GM18867 (cell line): Measurements from ENCODE around the gene NCKAP5.
A peak's percentile ranks its signal among the peaks of the same experiment; 100 is the strongest.

ENCODE experiments used
- ATAC-seq: cut with Tn5 transposase; IDR thresholded peaks from one replicate; pipeline ENCODE4 v1.9.1; 2021; ENCODE audit warnings: mild to moderate bottlenecking, moderate library complexity; ENCODE audit not compliant: unreplicated experiment

The NCKAP5 gene

DNA sequence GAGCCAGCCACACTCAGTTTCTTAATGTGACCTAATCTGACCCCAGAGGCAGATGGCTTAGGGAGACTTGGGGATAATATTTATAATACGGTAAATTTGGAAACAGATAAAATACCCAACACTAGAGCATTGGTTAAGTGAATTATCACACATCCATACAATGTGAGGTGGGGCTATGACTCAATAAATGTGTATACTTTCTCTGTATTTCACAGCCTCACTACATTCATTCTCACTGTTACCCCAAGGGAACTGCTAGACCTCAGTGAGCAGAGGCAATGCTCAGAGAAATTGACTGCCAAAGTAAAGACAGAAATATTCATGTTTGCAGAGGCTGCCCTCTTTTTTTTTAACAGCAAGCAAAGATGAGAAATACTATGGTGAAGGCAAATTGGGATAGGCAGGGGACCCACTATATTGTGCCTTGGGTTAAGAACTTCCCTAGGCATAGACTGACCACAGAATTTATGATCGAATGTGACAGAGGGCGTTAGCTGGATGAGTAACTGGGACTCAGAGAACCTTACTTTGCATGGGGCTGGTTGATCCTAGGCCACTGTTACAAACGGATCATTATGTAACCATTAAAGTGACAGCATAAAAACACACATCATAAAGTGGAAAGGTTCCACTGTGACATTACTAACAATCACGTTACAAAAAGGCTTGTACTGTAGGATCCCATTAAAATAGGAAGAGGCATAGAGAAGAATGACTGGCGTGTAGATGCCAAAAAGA, 652.3 kb downstream of the NCKAP5 start:
- ATAC-seq: peak; percentile 94

DNA sequence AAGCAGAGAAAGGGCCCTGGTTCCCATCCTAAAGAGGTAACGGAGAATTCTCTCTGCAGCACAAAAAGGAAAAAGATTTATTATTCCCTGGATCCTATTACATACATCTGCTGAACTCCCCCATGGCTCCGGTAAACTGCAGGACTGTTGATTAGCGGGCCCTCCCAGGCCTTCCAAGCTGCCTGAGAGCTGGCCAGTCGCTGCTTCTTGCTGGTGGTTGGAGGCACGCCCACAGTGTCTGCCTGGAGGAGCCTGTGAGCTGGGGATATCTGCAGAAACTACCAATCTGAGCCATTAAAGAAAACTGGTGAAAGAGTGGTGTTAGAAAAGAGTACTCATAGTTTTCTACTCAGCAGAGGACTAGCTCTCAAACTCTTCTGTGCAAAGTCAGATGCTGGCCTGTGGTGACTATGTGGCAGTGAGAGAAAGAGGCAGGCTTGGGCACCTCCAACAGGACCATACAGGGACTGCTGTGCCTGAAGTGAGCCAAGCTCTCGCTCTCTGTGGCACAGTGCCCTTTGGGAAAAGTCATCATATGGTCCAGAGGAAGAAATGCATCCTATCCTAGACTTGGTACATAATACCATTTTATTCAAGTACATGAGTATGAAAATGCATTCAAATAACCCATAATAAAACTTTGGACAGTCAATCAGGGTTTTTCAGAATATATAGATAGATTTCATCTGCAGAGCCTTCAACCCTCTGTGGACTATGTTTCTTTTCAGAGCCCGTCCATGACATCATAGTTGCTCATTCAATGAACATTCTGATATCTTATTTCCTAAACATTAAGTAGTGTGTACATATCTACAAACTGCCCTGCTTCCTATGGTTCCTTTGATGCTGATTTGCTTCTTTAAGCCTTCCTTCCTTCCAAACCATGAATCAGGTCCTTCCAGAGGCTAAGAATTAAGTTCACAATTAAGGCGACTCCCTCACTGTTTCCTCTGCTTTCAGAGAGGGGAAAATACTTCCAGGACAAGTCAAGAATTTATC, 656.2 kb downstream of the NCKAP5 start:
- ATAC-seq: no peak

DNA sequence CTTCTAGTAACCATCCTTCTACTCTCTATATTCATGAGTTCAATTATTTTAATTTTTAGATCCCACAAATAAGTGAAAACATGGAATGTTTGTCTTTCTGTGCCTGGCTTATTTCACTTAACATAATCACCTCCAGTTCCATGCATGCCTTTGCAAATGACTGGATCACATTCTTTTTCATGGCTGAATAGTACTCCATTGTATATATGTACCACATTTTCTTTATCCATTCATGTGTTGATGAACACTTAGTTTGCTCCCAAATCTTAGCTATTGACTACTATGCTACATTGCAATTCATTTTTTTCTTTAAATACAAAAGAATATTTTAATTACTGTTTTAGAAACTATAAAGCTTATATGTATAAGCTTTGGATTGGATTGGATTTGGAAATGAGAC, 657.8 kb downstream of the NCKAP5 start:
- no peak for ATAC-seq

DNA sequence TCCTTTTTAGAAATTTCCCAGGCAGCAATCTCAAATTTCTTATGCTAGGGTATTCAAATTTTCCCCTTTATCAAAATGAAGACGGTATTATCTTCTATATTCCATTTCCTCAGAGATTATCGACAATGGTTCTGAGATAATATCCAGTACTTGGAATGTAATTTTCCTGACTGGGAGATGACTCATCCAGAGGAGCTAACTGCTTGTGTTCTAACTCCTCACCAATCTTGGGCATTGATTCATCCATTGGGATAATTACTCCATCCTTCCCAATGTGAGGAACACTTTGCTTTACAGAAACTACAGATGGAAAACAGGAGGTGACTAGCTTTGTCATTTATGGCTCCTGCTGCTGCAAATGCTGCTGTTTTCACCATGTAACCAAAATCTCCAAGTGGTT, 658.8 kb downstream of the NCKAP5 start:
- ATAC-seq: no peak

DNA sequence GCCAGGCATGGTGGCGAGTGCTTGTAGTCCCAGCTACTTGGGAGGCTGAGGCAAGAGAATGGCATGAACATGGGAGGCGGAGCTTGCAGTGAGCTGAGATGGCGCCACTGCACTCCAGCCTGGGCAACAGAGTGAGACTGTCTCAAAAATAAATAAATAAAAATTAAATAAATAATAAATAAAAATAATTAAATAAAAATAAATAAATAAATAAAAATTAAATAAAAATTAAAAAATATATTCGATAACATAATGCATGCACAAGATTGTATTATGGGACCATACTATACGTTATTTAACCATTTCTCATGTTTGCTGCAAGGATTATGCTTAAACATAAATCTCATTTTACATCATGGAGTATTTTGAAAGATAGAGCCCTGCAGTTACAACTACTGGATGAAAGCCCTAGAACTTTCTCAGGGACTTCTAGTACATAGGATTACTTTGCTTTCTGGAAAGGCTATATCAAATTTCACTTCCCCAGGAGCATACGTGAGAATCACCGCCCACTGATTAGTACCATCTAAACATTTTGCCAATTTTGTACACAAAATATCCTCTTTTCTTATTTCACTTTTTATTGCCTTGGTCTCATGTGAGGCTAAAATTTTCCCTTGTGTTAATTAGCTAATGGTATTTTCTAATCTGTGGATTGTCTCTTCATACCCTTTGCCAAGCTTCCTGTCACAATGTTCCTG, 664.0 kb downstream of the NCKAP5 start:
- ATAC-seq: no peak

DNA sequence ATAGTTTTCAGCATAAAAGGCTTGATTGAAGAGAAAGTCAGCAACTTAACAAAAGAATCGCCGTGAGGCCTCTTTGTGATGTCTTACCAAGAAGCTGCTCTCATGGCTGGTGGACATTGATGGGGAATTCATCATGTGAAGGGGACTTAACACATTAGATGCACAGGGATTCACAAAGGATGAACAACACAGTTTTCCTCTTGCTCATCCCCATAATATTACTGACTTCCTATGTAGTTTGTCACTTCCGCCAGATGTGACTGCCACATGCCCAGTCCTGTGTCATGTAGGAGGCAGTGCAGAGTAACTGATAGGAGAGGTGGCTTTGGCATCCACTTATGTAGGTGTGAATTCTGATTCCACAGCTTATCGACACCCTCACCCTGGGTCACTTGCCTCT, 665.6 kb downstream of the NCKAP5 start:
- no peak for ATAC-seq

DNA sequence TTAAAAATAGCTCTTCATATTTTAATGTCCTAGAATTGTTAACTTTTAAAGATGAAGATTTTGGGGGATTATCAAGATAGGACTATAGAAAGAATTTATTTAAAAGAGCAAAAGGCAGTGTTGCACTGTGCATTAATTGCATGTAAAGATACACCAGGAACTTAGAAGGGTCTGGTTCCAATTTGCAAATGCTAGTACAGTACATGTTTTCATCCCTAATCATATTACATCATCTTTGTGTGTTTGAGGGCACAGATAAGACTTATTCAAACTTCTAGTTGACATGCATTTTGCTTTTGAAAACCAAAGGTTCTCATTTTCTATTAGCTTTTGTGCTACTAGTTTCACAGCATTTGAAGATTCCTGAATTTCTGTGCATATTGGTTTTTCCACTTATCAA, 666.6 kb downstream of the NCKAP5 start:
- no peak for ATAC-seq

DNA sequence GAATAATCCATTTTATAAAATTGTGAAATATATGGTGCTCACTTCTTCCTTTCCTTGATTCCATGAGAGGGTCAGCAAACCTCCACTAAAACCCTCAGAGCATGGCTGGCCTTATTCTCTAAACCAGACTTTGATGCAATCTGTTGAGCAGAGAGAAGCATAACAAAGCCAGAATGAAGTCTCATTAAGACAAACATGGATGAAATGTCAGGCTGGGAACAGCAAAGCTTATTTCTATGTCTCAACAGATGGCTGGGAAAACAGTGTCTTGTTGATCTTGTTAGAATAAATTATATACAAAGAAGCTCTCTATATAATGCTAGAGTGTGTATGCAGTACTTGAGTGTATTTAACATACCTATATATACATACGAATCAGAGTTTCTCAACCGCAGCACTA, 671.2 kb downstream of the NCKAP5 start:
- no peak for ATAC-seq

DNA sequence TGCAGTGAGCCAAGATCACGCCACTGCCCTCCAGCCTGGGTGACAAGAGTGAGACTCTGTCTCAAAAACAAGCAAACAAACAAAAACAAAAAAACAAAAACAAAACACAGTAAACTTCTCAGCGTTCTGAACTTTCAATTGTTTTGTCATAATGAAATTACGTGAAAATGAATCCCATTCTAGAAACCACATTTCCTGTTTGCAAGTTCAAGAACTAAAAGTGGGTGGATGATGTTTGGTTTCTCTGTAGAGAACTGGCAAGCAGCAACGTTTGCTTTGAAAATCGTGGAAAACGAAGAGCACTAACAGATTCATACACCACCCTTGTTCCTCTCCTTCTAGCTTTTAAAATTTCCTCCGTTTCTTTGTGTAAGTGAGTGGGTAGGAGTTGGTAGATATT, 672.2 kb downstream of the NCKAP5 start:
- ATAC-seq: peak; percentile 53

DNA sequence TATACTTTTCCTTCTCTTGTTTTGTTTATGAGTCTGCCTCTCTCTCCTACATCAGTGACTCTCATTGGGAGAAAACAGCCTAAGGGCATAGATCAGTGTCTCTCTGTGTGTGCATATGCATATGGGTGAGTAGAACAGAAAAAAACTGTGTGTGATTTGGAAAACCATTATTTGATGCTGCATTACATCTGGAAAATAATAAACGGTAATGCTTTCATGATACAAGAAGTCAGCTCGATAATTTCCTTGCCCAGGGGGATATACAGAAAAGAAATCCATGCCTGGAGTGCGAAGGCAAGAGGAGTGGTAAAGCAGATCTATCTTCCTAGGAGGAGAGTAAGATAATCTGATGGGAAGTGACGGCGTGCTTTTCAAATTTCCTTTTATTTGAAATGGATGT, 676.8 kb downstream of the NCKAP5 start:
- ATAC-seq: no peak

DNA sequence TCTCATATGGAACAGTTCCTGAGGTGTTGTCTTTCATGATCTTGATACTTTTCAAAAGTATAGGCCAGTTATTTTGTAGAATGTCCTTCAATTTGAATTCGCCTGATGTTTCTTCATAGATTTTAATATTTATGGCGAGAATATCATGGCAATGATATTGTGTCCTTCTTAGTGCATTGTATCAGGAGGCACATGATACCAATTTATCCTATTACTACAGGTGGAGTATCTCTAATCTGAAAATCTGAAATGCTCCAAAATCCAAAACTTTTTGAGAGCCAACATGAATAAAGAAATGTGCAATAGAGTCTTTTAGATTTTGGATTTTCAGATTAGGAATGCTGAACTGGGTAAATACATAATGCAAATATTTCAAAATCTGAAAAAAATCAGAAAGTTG, 681.7 kb downstream of the NCKAP5 start:
- ATAC-seq: no peak

DNA sequence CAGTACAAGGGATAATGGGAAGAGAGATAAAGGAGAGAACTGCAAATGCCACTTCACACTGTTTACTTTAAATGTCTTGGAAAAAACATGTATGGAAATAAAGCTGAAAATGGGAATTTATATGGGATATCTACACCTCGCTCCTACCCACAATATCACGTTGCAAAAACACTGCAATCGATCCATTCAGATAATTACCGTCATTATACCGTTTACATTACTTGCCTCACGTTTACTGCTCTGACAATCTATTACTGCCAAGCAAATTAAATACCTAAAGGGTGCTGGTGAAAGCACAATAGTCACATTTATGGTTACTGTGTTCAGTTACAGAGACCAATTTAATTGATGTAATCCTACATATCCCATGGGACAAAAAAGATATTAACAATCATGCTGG, 683.6 kb downstream of the NCKAP5 start:
- ATAC-seq: no peak

DNA sequence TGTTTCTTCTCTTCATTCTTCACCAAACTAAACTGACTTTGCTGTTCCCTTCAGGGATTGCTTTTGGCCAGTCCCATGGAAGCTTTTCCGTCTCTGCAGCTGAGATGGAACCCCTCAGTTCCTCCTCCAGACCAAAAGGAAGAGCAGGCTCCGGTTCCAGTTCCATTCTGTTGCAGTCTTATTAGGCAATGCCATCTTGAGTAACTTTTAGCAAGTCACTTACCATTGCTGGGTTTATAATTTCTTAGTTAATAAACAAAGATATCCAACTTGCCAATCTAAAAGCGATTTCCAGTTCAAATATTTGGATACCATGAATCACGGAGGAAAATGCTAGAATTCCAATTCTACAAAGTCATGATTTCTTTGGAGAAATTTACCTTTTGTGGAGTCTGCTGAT, 684.0 kb downstream of the NCKAP5 start:
- no peak for ATAC-seq

DNA sequence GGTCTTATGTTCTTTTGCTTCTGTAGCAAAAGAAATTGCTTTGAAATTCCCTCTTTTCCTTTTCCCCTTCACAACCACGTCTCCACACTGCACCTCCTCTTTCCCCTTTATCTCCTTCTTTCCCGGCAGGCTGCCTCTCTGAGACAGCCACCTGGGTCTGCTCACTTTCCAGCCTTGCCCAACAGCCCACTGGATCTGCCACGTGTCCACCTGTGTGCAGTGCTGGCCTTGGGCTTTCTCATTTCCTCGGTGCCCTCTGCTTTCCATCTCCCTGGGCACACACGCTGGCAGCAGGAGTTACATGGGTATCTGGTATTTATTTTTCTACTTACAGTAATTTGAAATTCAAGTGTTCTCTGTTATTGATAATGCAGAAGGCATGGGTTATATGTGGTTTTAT, 684.8 kb downstream of the NCKAP5 start:
- no peak for ATAC-seq

DNA sequence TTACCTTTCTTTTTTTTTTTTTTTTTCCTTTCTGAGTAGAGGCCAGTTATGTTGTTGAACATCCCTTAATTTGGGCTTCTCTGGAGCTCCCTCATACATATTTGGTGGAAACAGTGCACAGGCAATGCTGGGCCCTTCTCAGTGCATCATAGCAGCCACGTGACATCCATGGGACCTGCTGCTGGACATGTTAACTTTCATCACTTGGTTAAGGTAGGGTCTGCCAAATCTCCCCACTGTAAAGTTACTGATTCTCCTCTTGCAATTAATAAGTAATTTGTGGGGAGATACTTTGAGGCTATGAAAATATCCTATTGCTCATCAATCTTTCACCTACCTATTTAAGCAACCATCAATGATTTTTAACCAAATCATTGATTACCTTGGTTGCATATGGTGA, 686.7 kb downstream of the NCKAP5 start:
- ATAC-seq: no peak

DNA sequence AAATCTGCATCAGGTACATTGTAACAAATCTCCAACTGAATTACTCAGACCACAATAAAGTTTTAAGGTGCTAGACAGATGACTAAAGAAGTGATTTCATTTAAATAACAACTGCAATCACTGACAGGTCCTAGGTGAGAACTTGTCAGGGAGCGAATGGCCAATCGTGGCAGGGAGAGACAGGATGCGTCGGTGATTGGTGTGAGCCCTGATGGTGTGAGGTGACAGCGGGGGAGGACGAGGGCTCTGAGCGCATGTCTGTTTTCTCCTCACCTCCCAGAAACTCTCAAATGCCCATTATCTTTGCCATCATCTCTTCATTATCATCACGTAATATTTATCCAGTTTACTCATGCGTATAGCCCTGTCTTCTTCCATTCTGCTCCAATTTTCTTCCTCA, 690.3 kb downstream of the NCKAP5 start:
- ATAC-seq: no peak

DNA sequence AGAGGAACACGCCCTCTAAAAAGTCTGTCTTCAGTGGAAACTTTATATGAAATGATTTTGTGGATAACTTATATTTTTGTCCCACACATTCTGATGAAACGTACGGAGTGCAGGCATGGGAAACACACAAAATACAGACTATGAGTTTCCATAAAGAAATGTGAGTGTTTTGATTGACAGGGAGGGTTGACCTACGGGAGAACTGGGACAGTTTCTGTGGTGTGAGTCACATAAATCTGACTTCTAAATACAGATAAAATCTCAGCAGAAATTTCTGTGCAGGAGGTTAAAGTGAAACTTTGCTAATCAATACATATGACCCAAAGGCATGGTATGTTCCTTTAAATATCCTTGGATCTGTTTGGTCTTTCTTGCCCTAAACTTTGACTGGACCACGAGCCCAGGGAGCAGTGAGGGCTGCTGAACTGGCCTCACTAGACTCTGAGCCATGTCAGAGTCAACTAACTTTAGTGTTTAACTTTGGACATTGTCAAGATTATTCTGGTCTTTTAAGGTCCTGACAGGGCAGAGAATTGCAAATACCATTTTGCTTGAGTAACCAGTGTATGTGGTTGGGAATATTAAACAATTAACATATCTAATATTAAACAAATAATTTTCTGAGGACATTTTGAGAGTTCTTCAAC, 691.4 kb downstream of the NCKAP5 start:
- ATAC-seq: no peak

DNA sequence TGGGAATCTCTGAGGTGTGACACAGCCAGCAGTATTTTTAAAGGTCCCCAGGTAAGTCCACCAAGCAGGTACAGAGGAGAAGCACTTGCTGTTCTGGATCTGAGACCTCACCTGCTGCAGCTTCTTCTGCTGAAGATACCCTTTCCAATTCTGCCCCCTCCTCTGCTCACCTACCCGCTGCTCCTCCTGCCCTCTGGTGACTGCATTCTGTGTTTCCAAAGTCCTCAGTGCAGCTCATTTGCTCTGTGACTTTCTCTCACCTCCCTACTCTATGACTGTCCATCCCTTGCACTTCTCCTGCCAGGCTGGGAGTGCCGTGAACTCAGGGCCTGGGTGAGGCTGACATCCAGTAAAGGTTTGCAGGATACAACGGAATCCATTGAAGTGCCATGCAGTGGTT, 693.1 kb downstream of the NCKAP5 start:
- no peak for ATAC-seq

DNA sequence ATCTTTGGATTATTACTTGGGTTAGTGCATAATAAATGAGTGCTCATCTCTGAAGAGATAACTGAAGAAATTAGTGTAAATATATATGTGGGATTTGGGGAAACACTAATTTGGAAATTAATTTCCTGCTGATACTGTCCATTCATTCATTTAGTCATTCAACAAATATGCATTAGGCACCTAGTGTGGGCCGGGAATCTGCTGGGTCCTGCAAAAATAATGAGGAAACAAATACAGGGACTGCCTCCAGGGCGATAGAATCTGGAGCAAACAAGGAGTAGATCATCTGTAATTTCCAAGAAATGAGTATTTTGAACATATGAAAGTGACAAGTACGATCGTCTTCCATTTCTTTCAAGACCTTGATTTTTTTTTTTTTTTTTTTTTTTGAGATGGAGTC, 694.5 kb downstream of the NCKAP5 start:
- ATAC-seq: no peak

DNA sequence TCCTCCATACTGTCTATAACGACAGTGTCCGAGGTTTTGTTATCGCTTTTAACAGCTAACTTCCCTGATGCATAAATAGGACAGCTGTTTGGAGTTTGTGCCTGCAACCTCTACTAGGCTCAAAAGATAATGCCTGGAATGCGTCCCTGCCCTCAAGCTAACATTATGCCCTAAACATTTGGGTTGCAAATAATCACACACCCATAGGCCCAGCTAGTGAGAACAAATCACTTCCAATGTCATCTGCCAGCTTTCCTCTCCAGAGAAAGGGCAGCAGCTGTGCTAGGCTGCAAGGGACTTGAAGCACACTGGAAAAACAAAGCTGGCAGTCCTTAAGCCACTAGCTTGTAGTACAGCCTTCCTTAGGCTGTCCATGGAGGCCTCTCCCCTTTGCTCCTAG, 696.4 kb downstream of the NCKAP5 start:
- no peak for ATAC-seq

DNA sequence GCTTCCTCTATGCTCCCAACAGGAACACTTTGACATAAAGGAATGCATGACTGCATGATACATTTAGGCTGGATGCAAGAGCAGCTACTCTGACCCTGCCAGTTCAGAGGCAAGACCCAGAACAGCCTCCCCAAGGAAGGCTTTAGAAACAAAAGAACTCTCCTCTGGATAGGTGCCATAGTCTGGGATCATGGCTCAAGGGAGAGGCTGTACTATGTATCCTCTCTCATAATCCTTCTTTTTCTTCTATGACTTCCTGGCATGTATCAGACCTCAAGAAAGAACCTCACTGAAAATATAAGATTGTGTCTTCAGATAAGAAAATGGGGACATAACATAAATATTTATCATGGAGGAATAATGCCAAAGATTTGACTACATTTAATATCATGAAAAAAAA, 704.3 kb downstream of the NCKAP5 start:
- no peak for ATAC-seq
